Fibroblast of mammary gland (primary cell): ENCODE data around the gene CR1.

Source experiments
- DNase-seq: peaks from one replicate; pipeline ENCODE4 v3.0.0-alpha.2; 2010; ENCODE audit warnings: low read depth
- H3K4me3 ChIP-seq: 2 replicates; pipeline ENCODE4 v1.5.1; 2011; ENCODE audit warnings: low read depth, mild to moderate bottlenecking, low read length, moderate library complexity; ENCODE audit not compliant: control insufficient read depth
- CTCF ChIP-seq: conservative IDR thresholded peaks from 2 replicates; pipeline ENCODE4 v1.5.1; 2011; ENCODE audit warnings: low read depth, low read length, inconsistent platforms; ENCODE audit not compliant: control insufficient read depth, insufficient read depth

CR1 gene

DNA sequence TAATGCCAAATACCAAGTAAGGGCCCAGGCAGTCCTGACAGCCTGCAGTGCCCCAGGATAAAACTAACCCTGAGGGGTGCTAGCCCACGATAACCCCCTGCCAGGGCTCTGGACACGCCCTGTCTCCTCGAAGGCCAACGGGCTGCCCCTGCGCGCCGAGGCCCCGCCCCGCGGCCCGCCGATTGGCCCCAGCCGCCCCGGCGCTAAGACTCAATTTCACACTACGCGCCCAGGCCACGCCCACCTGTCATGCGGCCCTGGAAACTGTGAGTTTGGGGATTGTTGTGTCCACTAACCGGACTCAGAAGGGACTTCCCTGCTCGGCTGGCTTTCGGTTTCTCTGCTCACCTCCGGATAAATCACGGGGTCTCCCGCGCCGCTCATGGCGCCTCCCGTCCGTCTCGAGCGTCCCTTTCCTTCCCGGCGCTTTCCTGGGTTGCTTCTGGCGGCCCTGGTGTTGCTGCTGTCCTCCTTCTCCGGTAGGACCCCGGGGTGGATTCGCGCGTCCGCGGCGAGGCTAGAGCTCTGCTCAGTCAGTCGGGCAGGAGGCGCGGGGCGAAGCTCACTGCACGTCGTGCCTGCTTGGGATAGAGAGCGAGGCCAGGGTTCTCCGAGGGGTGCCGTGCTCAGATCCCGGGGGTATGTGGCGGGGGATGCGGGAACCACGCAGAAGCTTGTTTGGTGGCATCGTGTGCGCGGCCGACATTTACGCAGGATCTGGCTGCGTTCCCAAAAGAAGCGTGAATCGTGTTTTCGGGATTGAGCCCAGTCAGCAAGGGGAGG, 149.1 kb downstream of the CR1 start, which contains the start of gene CR1L:
CR1L (plus strand) TSS at position 282 of the 783 bp plus-strand sequence; CDS start at position 383, 101 bp downstream.
- H3K4me3 ChIP-seq = peak within 1 kb of the TSS; percentile 56
- no peak for TF ChIP-seq CTCF
- DNase-seq = peak; percentile 26

DNA sequence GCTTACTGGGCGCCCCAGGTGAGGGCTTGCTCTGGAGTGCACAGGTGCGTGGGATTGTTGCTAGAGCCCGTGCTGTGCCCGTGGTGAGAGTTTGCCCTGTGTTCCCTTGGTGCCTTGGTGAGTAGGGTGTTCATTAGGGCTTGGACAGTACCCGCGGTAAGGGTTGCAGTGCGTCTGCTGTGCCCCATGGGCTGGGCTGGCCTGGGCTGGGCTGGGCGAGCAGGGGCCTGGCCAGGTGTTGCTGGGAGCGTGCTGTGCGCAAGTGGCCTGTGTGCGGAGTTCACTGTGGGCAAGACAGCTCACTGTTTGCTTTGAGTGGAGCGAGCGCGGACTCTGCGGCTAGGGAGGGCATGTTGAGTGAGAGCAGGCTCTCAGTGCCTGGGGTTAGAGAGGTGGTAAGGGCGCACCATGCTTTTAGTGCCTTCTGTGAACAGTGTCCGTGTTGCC, 149.7 kb downstream of the CR1 start:
- no peak overlapping the region for H3K4me3 ChIP-seq
- DNase-seq = no peak
- no peak for TF ChIP-seq CTCF

GRCh38 chr1:207646171-207646570, 150.2 kb downstream of the CR1 start:
- DNase-seq = no peak
- H3K4me3 ChIP-seq = no peak overlapping the region
- no peak for TF ChIP-seq CTCF

GRCh38 chr1:207646944-207647579, 151.1 kb downstream of the CR1 start:
- no peak overlapping the region for H3K4me3 ChIP-seq
- TF ChIP-seq CTCF = no peak
- no peak for DNase-seq

GRCh38 chr1:207647671-207648333, 151.8 kb downstream of the CR1 start:
- H3K4me3 ChIP-seq = no peak overlapping the region
- no peak for TF ChIP-seq CTCF
- no peak for DNase-seq

- DNase-seq = no peak
- TF ChIP-seq CTCF = no peak
- no peak overlapping the region for H3K4me3 ChIP-seq
Measured at GRCh38 chr1:207648334-207649209, 152.6 kb downstream of the CR1 start.
